GM23338 (cell line): ENCODE measurements around the gene HIP1. TPM values are rescaled to one million over a fixed set of nuclear protein-coding genes. Genes with fewer than 3 reads are reported as not detected.

ENCODE experiments used
- ATAC-seq: fragments of 200-7000 bp; cut with Tn5 transposase; 3 replicates; pipeline ENCODE4 v1.9.1; 2020
- DNase-seq: peaks from one replicate; pipeline ENCODE4 v3.0.0-alpha.2; 2015; ENCODE audit warnings: low spot score
- H2AFZ ChIP-seq: fragments of 200-600 bp; sonication (generic); 2 replicates; pipeline ENCODE4 v1.8.0; 2016; ENCODE audit warnings: antibody characterized with exemption, mild to moderate bottlenecking, moderate library complexity
- H3F3A ChIP-seq: fragments of 200-600 bp; sonication (generic); replicated peaks from 2 replicates; pipeline ENCODE4 v1.8.0; 2017; ENCODE audit warnings: antibody characterized with exemption, mixed run types, low read depth
- H3K27ac ChIP-seq: fragments of 200-600 bp; sonication (generic); 2 replicates; pipeline ENCODE4 v1.6.1; 2016; ENCODE audit warnings: low read depth
- H3K27me3 ChIP-seq: fragments of 200-600 bp; sonication (generic); 2 replicates; pipeline ENCODE4 v1.8.0; 2016; ENCODE audit warnings: mild to moderate bottlenecking, mixed run types, moderate library complexity; ENCODE audit not compliant: insufficient read depth
- H3K36me3 ChIP-seq: fragments of 200-600 bp; sonication (generic); 2 replicates; pipeline ENCODE4 v1.8.0; 2016; ENCODE audit warnings: mild to moderate bottlenecking; ENCODE audit not compliant: insufficient read depth
- H3K4me1 ChIP-seq: fragments of 200-600 bp; sonication (generic); 2 replicates; pipeline ENCODE4 v1.8.0; 2016; ENCODE audit warnings: mild to moderate bottlenecking, moderate library complexity; ENCODE audit not compliant: insufficient read depth
- H3K4me2 ChIP-seq: fragments of 200-600 bp; sonication (generic); 2 replicates; pipeline ENCODE4 v1.7.1; 2017; ENCODE audit warnings: mixed run types
- H3K4me3 ChIP-seq: fragments of 200-600 bp; sonication (generic); 2 replicates; pipeline ENCODE4 v1.6.1; 2016; ENCODE audit warnings: mixed run types
- H3K79me2 ChIP-seq: fragments of 200-600 bp; sonication (generic); replicated peaks from 2 replicates; pipeline ENCODE4 v1.8.0; 2017; ENCODE audit warnings: mild to moderate bottlenecking; ENCODE audit not compliant: insufficient read depth
- H3K9me2 ChIP-seq: fragments of 200-600 bp; sonication (generic); 2 replicates; pipeline ENCODE4 v1.8.0; 2017; ENCODE audit not compliant: insufficient read depth
- H4K20me1 ChIP-seq: fragments of 200-600 bp; sonication (generic); replicated peaks from 2 replicates; pipeline ENCODE4 v1.8.0; 2017; ENCODE audit warnings: mild to moderate bottlenecking; ENCODE audit not compliant: insufficient read depth
- H3K27ac Mint-ChIP-seq: 2 replicates; pipeline ENCODE4 v1.8.0; 2020; ENCODE audit warnings: inconsistent platforms, mild to moderate bottlenecking, moderate library complexity, mixed read lengths
- H3K27me3 Mint-ChIP-seq: 3 replicates; pipeline ENCODE4 v1.8.0; 2022; ENCODE audit warnings: low read depth, mild to moderate bottlenecking, moderate library complexity, mixed read lengths, inconsistent platforms; ENCODE audit not compliant: insufficient read depth, poor library complexity
- H3K36me3 Mint-ChIP-seq: 3 replicates; pipeline ENCODE4 v1.8.0; 2021; ENCODE audit warnings: low read depth, mild to moderate bottlenecking, inconsistent platforms, moderate library complexity, mixed read lengths
- H3K4me1 Mint-ChIP-seq: 3 replicates; pipeline ENCODE4 v1.8.0; 2020; ENCODE audit warnings: mild to moderate bottlenecking, inconsistent platforms, mixed read lengths
- H3K4me3 Mint-ChIP-seq: 3 replicates; pipeline ENCODE4 v1.8.0; 2021; ENCODE audit warnings: moderate library complexity, mild to moderate bottlenecking, inconsistent platforms, mixed read lengths
- H3K9me3 Mint-ChIP-seq: 3 replicates; pipeline ENCODE4 v1.8.0; 2020; ENCODE audit warnings: moderate library complexity, mild to moderate bottlenecking, inconsistent platforms, mixed read lengths
- CREB1 ChIP-seq: fragments of 250-450 bp; sonication (Bioruptor Pico); IDR thresholded peaks from 2 replicates; pipeline ENCODE4 v1.5.0; 2020; ENCODE audit warnings: low read depth, mild to moderate bottlenecking, moderate library complexity
- EZH2 ChIP-seq: fragments of 200-600 bp; sonication (generic); IDR thresholded peaks from one replicate; pipeline ENCODE4 v1.8.0; 2017; ENCODE audit warnings: antibody characterized with exemption, mild to moderate bottlenecking, low read depth; ENCODE audit not compliant: unreplicated experiment
- EZH2phosphoT487 ChIP-seq: fragments of 200-600 bp; sonication (generic); IDR thresholded peaks from one replicate; pipeline ENCODE4 v1.8.1; 2018; ENCODE audit warnings: antibody characterized with exemption; ENCODE audit not compliant: unreplicated experiment
- JUNB ChIP-seq: IDR thresholded peaks from one replicate; pipeline ENCODE4 v1.6.1; 2016; ENCODE audit warnings: antibody characterized with exemption; ENCODE audit not compliant: unreplicated experiment
- NANOG ChIP-seq: IDR thresholded peaks from 2 replicates; pipeline ENCODE4 v1.6.1; 2016; ENCODE audit warnings: antibody characterized with exemption, borderline replicate concordance
- POLR2AphosphoS5 ChIP-seq: IDR thresholded peaks from 2 replicates; pipeline ENCODE4 v1.6.1; 2016; ENCODE audit warnings: antibody characterized with exemption, low read depth
- STAT1 ChIP-seq: IDR thresholded peaks from one replicate; pipeline ENCODE4 v1.6.1; 2016; ENCODE audit warnings: antibody characterized with exemption; ENCODE audit not compliant: unreplicated experiment
- ZNF114 ChIP-seq: fragments of 250-450 bp; sonication (Bioruptor Pico); IDR thresholded peaks from 2 replicates; pipeline ENCODE4 v1.5.0; 2020; ENCODE audit warnings: mild to moderate bottlenecking, moderate library complexity
- ZNF331 ChIP-seq: fragments of 250-450 bp; sonication (Bioruptor Pico); IDR thresholded peaks from 2 replicates; pipeline ENCODE4 v1.5.0; 2020; ENCODE audit warnings: low read depth, mild to moderate bottlenecking, moderate library complexity
- polyA plus RNA-seq: library from polyadenylated mRNA; unstranded; fragments of >200 nt; fragmentation: Nextera tagmentation; extraction: Ambion mirVana; gene quantifications from 2 replicates; pipeline ENCODE4 v1.2.1, GENCODE V29; 2016
- total RNA-seq: library from RNA; depleted of rRNA; stranded (reverse); fragments of >200 nt; shearing (Covaris generic); gene quantifications from 2 replicates; pipeline ENCODE4 v1.2.3, GENCODE V29; 2014
- TF ChIP-seq, protein P1 (sequence below): IDR thresholded peaks from 2 replicates; pipeline ENCODE4 v1.6.1; 2016; ENCODE audit warnings: antibody characterized with exemption
- TF ChIP-seq, protein P2 (sequence below): fragments of 250-450 bp; sonication (Bioruptor Pico); IDR thresholded peaks from 2 replicates; pipeline ENCODE4 v1.5.0; 2020; ENCODE audit warnings: mild to moderate bottlenecking, moderate library complexity
- TF ChIP-seq, protein P3 (sequence below): IDR thresholded peaks from one replicate; pipeline ENCODE4 v1.6.1; 2018; ENCODE audit warnings: antibody characterized with exemption; ENCODE audit not compliant: unreplicated experiment
- TF ChIP-seq, protein P4 (sequence below), 2 experiments: fragments of 200-600 bp in 1 of 2; sonication (generic) in 1 of 2; conservative IDR thresholded peaks; 2 replicates each; pipeline versions ENCODE4 v1.5.1 to v1.6.1; 2016 to 2017; ENCODE audit warnings: antibody characterized with exemption in 2 of 2, low read depth in 2 of 2, mild to moderate bottlenecking in 2 of 2, moderate library complexity in 1 of 2

Gene HIP1
- total and polyA plus RNA-seq, 2 experiments from 2014 or later = 24.9 to 80.8 TPM

DNA sequence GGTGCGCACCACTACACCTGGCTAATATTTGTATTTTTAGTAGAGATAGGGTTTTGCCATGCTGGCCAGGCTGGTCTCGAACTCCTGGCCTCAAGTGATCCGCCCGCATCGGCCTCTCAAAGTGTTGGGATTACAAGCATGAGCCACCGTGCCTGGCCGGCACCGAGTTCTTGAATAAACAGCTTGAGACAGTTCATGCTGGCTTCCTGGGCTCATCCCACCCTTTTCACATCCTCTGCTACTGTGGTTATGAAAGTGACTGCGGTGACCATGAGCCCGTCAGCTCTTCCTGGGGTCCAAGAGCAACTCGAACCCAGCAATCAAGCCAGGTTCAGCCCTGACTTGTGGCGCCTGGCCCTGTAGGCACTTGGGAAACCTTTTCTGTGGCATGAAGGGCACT, 38.7 kb downstream of the HIP1 start:
- H3K27me3 Mint-ChIP-seq = peaks cover 5% of the 10 kb centered on the region
- H3K27me3 ChIP-seq = no peaks in the 10 kb centered on the region
- no peaks in the 10 kb centered on the region for H3K9me2 ChIP-seq
- H3K36me3 Mint-ChIP-seq = no peaks in the 10 kb centered on the region
- H3K4me3 ChIP-seq = no peak overlapping the region
- no peaks in the 10 kb centered on the region for H3K79me2 ChIP-seq
- no peak overlapping the region for H2AFZ ChIP-seq
- H3K4me1 ChIP-seq = no peaks in the 10 kb centered on the region; the same call in 1 of the 2 replicates
- TF ChIP-seq, protein P1, sequence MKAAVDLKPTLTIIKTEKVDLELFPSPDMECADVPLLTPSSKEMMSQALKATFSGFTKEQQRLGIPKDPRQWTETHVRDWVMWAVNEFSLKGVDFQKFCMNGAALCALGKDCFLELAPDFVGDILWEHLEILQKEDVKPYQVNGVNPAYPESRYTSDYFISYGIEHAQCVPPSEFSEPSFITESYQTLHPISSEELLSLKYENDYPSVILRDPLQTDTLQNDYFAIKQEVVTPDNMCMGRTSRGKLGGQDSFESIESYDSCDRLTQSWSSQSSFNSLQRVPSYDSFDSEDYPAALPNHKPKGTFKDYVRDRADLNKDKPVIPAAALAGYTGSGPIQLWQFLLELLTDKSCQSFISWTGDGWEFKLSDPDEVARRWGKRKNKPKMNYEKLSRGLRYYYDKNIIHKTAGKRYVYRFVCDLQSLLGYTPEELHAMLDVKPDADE = no peak
- TF ChIP-seq, protein P2, sequence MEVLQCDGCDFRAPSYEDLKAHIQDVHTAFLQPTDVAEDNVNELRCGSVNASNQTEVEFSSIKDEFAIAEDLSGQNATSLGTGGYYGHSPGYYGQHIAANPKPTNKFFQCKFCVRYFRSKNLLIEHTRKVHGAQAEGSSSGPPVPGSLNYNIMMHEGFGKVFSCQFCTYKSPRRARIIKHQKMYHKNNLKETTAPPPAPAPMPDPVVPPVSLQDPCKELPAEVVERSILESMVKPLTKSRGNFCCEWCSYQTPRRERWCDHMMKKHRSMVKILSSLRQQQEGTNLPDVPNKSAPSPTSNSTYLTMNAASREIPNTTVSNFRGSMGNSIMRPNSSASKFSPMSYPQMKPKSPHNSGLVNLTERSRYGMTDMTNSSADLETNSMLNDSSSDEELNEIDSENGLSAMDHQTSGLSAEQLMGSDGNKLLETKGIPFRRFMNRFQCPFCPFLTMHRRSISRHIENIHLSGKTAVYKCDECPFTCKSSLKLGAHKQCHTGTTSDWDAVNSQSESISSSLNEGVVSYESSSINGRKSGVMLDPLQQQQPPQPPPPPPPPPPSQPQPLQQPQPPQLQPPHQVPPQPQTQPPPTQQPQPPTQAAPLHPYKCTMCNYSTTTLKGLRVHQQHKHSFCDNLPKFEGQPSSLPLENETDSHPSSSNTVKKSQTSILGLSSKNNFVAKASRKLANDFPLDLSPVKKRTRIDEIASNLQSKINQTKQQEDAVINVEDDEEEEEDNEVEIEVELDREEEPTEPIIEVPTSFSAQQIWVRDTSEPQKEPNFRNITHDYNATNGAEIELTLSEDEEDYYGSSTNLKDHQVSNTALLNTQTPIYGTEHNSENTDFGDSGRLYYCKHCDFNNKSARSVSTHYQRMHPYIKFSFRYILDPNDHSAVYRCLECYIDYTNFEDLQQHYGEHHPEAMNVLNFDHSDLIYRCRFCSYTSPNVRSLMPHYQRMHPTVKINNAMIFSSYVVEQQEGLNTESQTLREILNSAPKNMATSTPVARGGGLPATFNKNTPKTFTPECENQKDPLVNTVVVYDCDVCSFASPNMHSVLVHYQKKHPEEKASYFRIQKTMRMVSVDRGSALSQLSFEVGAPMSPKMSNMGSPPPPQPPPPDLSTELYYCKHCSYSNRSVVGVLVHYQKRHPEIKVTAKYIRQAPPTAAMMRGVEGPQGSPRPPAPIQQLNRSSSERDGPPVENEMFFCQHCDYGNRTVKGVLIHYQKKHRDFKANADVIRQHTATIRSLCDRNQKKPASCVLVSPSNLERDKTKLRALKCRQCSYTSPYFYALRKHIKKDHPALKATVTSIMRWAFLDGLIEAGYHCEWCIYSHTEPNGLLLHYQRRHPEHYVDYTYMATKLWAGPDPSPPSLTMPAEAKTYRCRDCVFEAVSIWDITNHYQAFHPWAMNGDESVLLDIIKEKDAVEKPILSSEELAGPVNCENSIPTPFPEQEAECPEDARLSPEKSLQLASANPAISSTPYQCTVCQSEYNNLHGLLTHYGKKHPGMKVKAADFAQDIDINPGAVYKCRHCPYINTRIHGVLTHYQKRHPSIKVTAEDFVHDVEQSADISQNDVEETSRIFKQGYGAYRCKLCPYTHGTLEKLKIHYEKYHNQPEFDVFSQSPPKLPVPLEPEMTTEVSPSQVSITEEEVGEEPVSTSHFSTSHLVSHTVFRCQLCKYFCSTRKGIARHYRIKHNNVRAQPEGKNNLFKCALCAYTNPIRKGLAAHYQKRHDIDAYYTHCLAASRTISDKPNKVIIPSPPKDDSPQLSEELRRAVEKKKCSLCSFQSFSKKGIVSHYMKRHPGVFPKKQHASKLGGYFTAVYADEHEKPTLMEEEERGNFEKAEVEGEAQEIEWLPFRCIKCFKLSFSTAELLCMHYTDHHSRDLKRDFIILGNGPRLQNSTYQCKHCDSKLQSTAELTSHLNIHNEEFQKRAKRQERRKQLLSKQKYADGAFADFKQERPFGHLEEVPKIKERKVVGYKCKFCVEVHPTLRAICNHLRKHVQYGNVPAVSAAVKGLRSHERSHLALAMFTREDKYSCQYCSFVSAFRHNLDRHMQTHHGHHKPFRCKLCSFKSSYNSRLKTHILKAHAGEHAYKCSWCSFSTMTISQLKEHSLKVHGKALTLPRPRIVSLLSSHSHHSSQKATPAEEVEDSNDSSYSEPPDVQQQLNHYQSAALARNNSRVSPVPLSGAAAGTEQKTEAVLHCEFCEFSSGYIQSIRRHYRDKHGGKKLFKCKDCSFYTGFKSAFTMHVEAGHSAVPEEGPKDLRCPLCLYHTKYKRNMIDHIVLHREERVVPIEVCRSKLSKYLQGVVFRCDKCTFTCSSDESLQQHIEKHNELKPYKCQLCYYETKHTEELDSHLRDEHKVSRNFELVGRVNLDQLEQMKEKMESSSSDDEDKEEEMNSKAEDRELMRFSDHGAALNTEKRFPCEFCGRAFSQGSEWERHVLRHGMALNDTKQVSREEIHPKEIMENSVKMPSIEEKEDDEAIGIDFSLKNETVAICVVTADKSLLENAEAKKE = no peak
- no peak for TF ChIP-seq JUNB
- no peak for TF ChIP-seq EZH2
- no peak for TF ChIP-seq ZNF331 (CRISPR knock-in tag)
- TF ChIP-seq, protein P3, sequence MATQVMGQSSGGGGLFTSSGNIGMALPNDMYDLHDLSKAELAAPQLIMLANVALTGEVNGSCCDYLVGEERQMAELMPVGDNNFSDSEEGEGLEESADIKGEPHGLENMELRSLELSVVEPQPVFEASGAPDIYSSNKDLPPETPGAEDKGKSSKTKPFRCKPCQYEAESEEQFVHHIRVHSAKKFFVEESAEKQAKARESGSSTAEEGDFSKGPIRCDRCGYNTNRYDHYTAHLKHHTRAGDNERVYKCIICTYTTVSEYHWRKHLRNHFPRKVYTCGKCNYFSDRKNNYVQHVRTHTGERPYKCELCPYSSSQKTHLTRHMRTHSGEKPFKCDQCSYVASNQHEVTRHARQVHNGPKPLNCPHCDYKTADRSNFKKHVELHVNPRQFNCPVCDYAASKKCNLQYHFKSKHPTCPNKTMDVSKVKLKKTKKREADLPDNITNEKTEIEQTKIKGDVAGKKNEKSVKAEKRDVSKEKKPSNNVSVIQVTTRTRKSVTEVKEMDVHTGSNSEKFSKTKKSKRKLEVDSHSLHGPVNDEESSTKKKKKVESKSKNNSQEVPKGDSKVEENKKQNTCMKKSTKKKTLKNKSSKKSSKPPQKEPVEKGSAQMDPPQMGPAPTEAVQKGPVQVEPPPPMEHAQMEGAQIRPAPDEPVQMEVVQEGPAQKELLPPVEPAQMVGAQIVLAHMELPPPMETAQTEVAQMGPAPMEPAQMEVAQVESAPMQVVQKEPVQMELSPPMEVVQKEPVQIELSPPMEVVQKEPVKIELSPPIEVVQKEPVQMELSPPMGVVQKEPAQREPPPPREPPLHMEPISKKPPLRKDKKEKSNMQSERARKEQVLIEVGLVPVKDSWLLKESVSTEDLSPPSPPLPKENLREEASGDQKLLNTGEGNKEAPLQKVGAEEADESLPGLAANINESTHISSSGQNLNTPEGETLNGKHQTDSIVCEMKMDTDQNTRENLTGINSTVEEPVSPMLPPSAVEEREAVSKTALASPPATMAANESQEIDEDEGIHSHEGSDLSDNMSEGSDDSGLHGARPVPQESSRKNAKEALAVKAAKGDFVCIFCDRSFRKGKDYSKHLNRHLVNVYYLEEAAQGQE = no peak
- no peak for TF ChIP-seq POLR2AphosphoS5
- TF ChIP-seq ZNF114 (CRISPR knock-in tag) = no peak
- TF ChIP-seq, protein P4, sequence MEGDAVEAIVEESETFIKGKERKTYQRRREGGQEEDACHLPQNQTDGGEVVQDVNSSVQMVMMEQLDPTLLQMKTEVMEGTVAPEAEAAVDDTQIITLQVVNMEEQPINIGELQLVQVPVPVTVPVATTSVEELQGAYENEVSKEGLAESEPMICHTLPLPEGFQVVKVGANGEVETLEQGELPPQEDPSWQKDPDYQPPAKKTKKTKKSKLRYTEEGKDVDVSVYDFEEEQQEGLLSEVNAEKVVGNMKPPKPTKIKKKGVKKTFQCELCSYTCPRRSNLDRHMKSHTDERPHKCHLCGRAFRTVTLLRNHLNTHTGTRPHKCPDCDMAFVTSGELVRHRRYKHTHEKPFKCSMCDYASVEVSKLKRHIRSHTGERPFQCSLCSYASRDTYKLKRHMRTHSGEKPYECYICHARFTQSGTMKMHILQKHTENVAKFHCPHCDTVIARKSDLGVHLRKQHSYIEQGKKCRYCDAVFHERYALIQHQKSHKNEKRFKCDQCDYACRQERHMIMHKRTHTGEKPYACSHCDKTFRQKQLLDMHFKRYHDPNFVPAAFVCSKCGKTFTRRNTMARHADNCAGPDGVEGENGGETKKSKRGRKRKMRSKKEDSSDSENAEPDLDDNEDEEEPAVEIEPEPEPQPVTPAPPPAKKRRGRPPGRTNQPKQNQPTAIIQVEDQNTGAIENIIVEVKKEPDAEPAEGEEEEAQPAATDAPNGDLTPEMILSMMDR (conservative IDR thresholded peaks at IDR 0.05; ENCODE audit: low read depth in 2 of 2) = no peak
- TF ChIP-seq STAT1 = no peak
- TF ChIP-seq NANOG = no peak
- no peak for TF ChIP-seq CREB1 (CRISPR knock-in tag)
- TF ChIP-seq EZH2phosphoT487 = no peak
- H4K20me1 ChIP-seq = no peaks in the 10 kb centered on the region
- H3K9me3 Mint-ChIP-seq = no peaks in the 10 kb centered on the region; the same call in 2 of the 3 replicates
- no peaks in the 10 kb centered on the region for H3F3A ChIP-seq
- H3K27ac Mint-ChIP-seq = no peak overlapping the region
- no peak overlapping the region for H3K27ac ChIP-seq
- H3K4me3 Mint-ChIP-seq = no peak overlapping the region
- H3K4me2 ChIP-seq = no peak overlapping the region
- H3K4me1 Mint-ChIP-seq = peaks cover 5% of the 10 kb centered on the region
- ATAC-seq (no peak), DNase-seq (no peak)
- no peaks in the 10 kb centered on the region for H3K36me3 ChIP-seq
